SK-N-MC (cell line): ENCODE data around the gene ZNF512.

Source experiments
- EZH2 ChIP-seq: fragments of 200-600 bp; sonication (generic); IDR thresholded peaks from one replicate; pipeline ENCODE4 v1.6.1; 2017; ENCODE audit warnings: antibody characterized with exemption
- FOXP2 ChIP-seq: optimal IDR thresholded peaks from 2 replicates; pipeline ENCODE3; 2011; ENCODE audit warnings: mild to moderate bottlenecking, moderate library complexity; ENCODE audit not compliant: insufficient read depth; ENCODE audit errors: extremely low read length, control extremely low read depth
- POLR2AphosphoS5 ChIP-seq: IDR thresholded peaks from 2 replicates; pipeline ENCODE4 v1.6.1; 2012; ENCODE audit warnings: mild to moderate bottlenecking, low read depth, low read length, borderline replicate concordance

DNA sequence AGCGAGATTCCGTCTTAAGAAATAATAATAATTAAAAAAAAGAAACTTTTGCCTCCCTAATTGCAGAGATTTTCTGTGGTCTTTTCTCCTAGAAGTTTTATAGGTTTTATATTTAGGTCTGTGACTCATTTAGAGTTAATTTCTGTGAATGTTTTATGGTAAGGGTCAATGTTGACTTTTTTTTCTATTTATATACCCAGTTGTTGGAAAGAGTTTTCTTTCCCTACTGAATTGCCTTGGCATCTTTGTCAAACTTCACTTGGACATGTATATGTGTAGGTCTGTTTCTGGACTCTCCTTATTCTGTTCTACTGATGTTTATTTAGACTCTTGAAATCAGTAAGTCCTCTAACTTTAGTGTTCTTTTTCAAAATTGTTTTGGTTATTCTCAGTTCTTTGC lies 5.5 kb downstream of the ZNF512 start:
- TF ChIP-seq POLR2AphosphoS5, result no peak
- no peak for TF ChIP-seq EZH2
- no peak for TF ChIP-seq FOXP2
